ENCODE data around the gene SUN2. TPM values are rescaled to one million over a fixed set of nuclear protein-coding genes. Genes with fewer than 3 reads are reported as not detected.
A peak's percentile ranks its signal among the peaks of the same experiment; 100 is the strongest.

Gene SUN2
- polyA plus RNA-seq, 1 donor from 2014 or later = 172 TPM

DNA sequence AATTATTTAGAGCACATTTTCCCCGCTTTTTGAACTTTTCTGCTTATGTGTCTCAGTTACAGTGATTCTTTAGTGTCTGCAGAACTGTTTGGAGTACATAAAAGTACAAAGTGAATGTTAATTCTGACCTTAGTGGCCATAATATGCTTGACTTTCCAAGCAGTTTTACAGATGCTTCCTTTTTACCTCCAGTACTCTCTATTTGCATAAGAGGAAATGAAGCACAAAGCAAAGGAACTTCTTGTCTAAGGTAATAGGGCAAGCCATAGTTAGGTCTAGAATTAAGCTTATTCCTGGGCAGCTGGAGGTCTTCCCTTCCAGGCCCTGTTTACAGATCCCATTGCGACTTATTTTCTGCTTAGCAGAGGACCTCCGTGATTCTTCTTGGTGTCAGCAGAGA is 46.5 kb downstream of the SUN2 start:
- Histone ChIP-seq H3K9me3 (ENCODE audit: low read length) (no peaks in the 10 kb centered on the region), H4K20me1 (ENCODE audit: insufficient read depth) (no peaks in the 10 kb centered on the region), H2AFZ (ENCODE audit: low read depth, low read length) (no peak overlapping the region), H3K4me2 (ENCODE audit: low read length) (no peak overlapping the region), H3K27ac (ENCODE audit: low read length) (no peak overlapping the region), H3F3A (ENCODE audit: insufficient read depth, low read length, poor library complexity, severe bottlenecking) (no peaks in the 10 kb centered on the region), H3K27me3 (ENCODE audit: insufficient read depth, low read depth, low read length) (no peaks in the 10 kb centered on the region), H3K4me3 (ENCODE audit: low read length) (no peak overlapping the region), H3K9me2 (ENCODE audit: insufficient read depth, low read length) (no peaks in the 10 kb centered on the region), H3K79me2 (replicated peaks; ENCODE audit: insufficient read depth, low read length) (peaks cover 69% of the 10 kb centered on the region), H3K9ac (ENCODE audit: low read length) (no peak overlapping the region), H3K36me3 (ENCODE audit: insufficient read depth, low read length) (no peaks in the 10 kb centered on the region)
- TF ChIP-seq REST (IDR thresholded peaks at IDR 0.05; ENCODE audit: borderline replicate concordance) (no peak), EZH2 (IDR thresholded peaks at IDR 0.05; ENCODE audit: borderline replicate concordance, insufficient read depth, low read length, poor library complexity, severe bottlenecking) (no peak), MXI1 (conservative IDR thresholded peaks at IDR 0.05; ENCODE audit: poor library complexity, severe bottlenecking) (no peak), POLR2AphosphoS5 (IDR thresholded peaks at IDR 0.05) (no peak), EP300 (conservative IDR thresholded peaks at IDR 0.05; ENCODE audit: poor library complexity, severe bottlenecking) (no peak), RAD21 (conservative IDR thresholded peaks at IDR 0.05) (no peak), CTCF (IDR thresholded peaks at IDR 0.05; ENCODE audit: poor library complexity, severe bottlenecking) (no peak), TAF1 (IDR thresholded peaks at IDR 0.05; ENCODE audit: low read depth) (no peak), SMC3 (conservative IDR thresholded peaks at IDR 0.05; ENCODE audit: poor library complexity) (no peak)

GRCh38 chr22:38707984-38708383 is 47.8 kb downstream of the SUN2 start:
- no peak for TF ChIP-seq EP300 (conservative IDR thresholded peaks at IDR 0.05; ENCODE audit: poor library complexity, severe bottlenecking)
- TF ChIP-seq POLR2AphosphoS5 (IDR thresholded peaks at IDR 0.05) = no peak
- TF ChIP-seq TAF1 (IDR thresholded peaks at IDR 0.05; ENCODE audit: low read depth) = no peak
- no peak for TF ChIP-seq CTCF (IDR thresholded peaks at IDR 0.05; ENCODE audit: poor library complexity, severe bottlenecking)
- no peak for TF ChIP-seq EZH2 (IDR thresholded peaks at IDR 0.05; ENCODE audit: borderline replicate concordance, insufficient read depth, low read length, poor library complexity, severe bottlenecking)
- no peak for TF ChIP-seq REST (IDR thresholded peaks at IDR 0.05; ENCODE audit: borderline replicate concordance)
- TF ChIP-seq SMC3 (conservative IDR thresholded peaks at IDR 0.05; ENCODE audit: poor library complexity) = no peak
- no peak for TF ChIP-seq RAD21 (conservative IDR thresholded peaks at IDR 0.05)
- no peak for TF ChIP-seq MXI1 (conservative IDR thresholded peaks at IDR 0.05; ENCODE audit: poor library complexity, severe bottlenecking)
- no peak overlapping the region for H3K9ac ChIP-seq (ENCODE audit: low read length)
- no peaks in the 10 kb centered on the region for H3F3A ChIP-seq (ENCODE audit: insufficient read depth, low read length, poor library complexity, severe bottlenecking)
- H3K9me2 ChIP-seq (ENCODE audit: insufficient read depth, low read length) = no peaks in the 10 kb centered on the region
- peak overlapping the region; percentile 98 for H3K4me3 ChIP-seq (ENCODE audit: low read length)
- H3K36me3 ChIP-seq (ENCODE audit: insufficient read depth, low read length) = no peaks in the 10 kb centered on the region
- H3K4me2 ChIP-seq (ENCODE audit: low read length) = peak overlapping the region; percentile 57
- H3K27ac ChIP-seq (ENCODE audit: low read length) = no peak overlapping the region
- no peaks in the 10 kb centered on the region for H3K27me3 ChIP-seq (ENCODE audit: insufficient read depth, low read depth, low read length)
- no peak overlapping the region for H2AFZ ChIP-seq (ENCODE audit: low read depth, low read length)
- peaks cover 58% of the 10 kb centered on the region for H3K79me2 ChIP-seq (replicated peaks; ENCODE audit: insufficient read depth, low read length)
- H3K9me3 ChIP-seq (ENCODE audit: low read length) = no peaks in the 10 kb centered on the region
- no peaks in the 10 kb centered on the region for H4K20me1 ChIP-seq (ENCODE audit: insufficient read depth)

All from neural cell (in vitro differentiated cells).